Chondrocyte (in vitro differentiated cells): Measurements from ENCODE around the gene ZBED1. TPM values are rescaled to one million over a fixed set of nuclear protein-coding genes. Genes with fewer than 3 reads are reported as not detected.
"Not testable (repeated sequence)": the region's sequence is repeated elsewhere in the genome, so short reads cannot be mapped to it uniquely, and the experiment has no call there.

Experiments
- DNase-seq: peaks from one replicate; pipeline ENCODE4 v3.0.0; 2021; ENCODE audit warnings: mixed read lengths, low spot score
- H3K27ac Mint-ChIP-seq: one replicate; pipeline ENCODE4 v1.8.0; 2021; ENCODE audit warnings: mild to moderate bottlenecking, moderate library complexity, mixed read lengths; ENCODE audit not compliant: unreplicated experiment
- H3K27me3 Mint-ChIP-seq: 2 replicates; pipeline ENCODE4 v1.8.0; 2021; ENCODE audit warnings: low read depth, mixed read lengths
- H3K36me3 Mint-ChIP-seq: 2 replicates; pipeline ENCODE4 v1.8.0; 2021; ENCODE audit warnings: low read depth, mixed read lengths
- H3K4me1 Mint-ChIP-seq: 2 replicates; pipeline ENCODE4 v1.8.0; 2021; ENCODE audit warnings: low read depth, mild to moderate bottlenecking, mixed read lengths
- H3K4me3 Mint-ChIP-seq: one replicate; pipeline ENCODE4 v1.8.0; 2021; ENCODE audit warnings: mild to moderate bottlenecking, moderate library complexity, mixed read lengths; ENCODE audit not compliant: unreplicated experiment
- H3K9me3 Mint-ChIP-seq: 2 replicates; pipeline ENCODE4 v1.8.0; 2021; ENCODE audit warnings: low read depth, mixed read lengths
- total RNA-seq: library from RNA; stranded (reverse); gene quantifications from 3 replicates; pipeline ENCODE4 v1.2.1, GENCODE V29; 2021
- TF ChIP-seq, protein P1 (sequence below): fragments of 200-600 bp; sonication (generic); IDR thresholded peaks from 2 replicates; pipeline ENCODE4 v1.5.0; 2021; ENCODE audit warnings: antibody characterized with exemption, mild to moderate bottlenecking, moderate library complexity

The ZBED1 gene
- total RNA-seq, 1 donor from 2014 or later = 40.1 TPM

DNA sequence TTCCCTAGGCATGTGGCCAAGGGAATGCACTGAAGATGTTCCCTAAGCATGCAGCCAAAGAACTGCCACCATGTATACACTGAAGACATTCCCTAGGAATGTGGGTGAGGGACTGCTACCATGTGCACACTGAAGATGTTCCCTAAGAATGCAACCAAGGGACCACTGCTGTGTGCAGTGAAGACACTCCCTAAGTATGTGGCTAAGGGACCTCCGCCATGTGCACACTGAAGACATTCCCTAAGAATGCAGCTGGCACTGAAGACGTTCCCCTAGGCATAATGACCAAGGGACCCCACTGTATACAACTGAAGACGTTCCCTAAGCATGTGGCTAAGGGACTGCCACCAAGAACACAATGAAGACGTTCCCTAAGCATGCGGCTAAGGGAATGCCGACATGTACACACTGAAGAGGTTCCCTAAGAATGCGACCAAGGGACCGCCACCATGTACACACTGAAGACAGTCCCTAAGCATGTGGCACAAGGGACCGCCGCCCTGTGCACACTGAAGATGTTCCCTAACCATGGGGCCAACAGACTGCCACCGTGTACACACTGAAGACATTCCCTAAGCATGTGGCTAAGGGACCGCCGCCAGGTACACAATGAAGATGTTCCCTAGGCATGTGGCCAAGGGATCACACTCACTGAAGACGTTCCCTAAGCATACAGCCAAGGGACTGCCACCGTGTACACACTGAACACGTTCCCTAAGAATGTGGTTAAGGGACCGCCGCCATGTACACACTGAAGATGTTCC, 25.6 kb downstream of the ZBED1 start:
- Mint-ChIP-seq H3K4me1 (no peaks in the 10 kb centered on the region), H3K36me3 (no peaks in the 10 kb centered on the region), H3K9me3 (peaks cover 3% of the 10 kb centered on the region), H3K27me3 (no peaks in the 10 kb centered on the region), H3K4me3 (no peak overlapping the region), H3K27ac (no peak overlapping the region)
- TF ChIP-seq, protein P1, sequence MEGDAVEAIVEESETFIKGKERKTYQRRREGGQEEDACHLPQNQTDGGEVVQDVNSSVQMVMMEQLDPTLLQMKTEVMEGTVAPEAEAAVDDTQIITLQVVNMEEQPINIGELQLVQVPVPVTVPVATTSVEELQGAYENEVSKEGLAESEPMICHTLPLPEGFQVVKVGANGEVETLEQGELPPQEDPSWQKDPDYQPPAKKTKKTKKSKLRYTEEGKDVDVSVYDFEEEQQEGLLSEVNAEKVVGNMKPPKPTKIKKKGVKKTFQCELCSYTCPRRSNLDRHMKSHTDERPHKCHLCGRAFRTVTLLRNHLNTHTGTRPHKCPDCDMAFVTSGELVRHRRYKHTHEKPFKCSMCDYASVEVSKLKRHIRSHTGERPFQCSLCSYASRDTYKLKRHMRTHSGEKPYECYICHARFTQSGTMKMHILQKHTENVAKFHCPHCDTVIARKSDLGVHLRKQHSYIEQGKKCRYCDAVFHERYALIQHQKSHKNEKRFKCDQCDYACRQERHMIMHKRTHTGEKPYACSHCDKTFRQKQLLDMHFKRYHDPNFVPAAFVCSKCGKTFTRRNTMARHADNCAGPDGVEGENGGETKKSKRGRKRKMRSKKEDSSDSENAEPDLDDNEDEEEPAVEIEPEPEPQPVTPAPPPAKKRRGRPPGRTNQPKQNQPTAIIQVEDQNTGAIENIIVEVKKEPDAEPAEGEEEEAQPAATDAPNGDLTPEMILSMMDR = no peak
- DNase-seq = peak; percentile 83

DNA sequence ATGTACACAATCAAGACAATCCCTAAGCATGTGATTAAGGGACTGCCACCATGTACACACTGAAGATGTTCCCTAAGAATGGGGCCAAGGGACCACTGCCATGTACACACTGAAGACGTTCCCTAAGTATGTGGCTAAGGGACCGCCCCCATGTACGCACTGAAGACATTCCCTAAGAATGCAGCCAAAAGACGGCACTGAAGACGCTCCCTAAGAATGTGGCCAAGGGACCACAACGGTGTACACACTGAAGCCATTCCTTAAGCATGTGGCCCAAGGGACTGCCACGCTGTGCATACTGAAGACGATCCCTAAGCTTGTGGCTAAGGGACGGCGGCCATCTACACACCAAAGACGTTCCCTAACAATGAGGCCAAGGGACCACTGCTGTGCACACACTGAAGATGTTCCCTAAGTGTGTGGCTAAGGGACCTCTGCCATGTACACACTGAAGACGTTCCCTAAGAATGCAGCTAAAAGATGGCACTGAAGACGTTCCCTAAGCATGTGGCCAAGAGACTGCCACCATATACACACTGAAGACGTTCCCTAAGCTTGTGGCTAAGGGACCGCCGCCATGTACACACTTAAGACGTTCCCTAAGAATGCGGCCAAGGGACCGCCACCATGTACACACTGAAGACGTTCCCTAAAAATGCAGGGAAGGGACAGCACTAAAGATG, 26.4 kb downstream of the ZBED1 start:
- no peak overlapping the region for H3K4me3 Mint-ChIP-seq
- H3K27ac Mint-ChIP-seq = no peak overlapping the region
- no peaks in the 10 kb centered on the region for H3K36me3 Mint-ChIP-seq
- TF ChIP-seq, protein P1 = no peak
- peak; percentile 19 for DNase-seq
- no peaks in the 10 kb centered on the region for H3K4me1 Mint-ChIP-seq
- peaks cover 4% of the 10 kb centered on the region for H3K9me3 Mint-ChIP-seq
- H3K27me3 Mint-ChIP-seq = no peaks in the 10 kb centered on the region

DNA sequence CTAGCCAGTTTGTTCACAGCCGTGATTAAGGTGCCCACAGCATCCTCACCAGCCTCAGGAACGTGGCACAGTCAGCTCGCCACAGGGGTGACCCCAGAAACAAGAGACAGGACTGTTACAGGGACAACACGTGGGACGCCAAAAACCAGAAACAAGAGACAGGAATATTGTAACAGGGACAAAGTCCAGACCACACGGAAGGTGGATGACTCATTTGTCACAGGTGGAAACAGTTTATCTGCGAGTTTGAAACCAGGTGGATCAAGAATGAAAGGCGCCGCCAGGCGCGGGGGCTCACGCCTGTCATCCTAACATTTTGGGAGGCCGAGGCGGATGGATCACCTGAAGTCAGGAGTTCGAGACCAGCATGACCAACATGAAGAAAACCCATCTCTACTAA, 27.7 kb downstream of the ZBED1 start:
- DNase-seq = peak; percentile 33
- not testable (repeated sequence) for H3K27ac Mint-ChIP-seq, H3K27me3 Mint-ChIP-seq, H3K36me3 Mint-ChIP-seq, H3K4me1 Mint-ChIP-seq, H3K4me3 Mint-ChIP-seq, H3K9me3 Mint-ChIP-seq

DNA sequence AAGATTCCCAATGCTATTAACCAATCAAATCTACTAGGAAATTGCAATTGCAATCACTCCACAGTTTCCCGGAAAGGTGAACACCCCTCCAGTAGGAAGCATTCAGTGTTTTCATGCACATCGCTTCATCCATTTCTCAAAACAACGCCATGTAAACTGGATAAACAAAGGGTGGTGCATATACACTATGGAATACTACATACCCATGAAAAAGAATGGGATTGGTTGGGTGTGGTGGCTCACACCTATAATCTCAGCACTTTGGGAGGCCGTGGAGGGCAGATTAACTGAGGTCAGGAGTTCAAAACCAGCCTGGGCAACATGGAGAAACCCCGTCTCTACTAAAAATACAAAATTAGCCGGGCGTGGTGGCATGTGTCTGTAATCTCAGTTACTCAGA, 29.1 kb downstream of the ZBED1 start:
- peak; percentile 9 for DNase-seq
- no peaks in the 10 kb centered on the region for H3K36me3 Mint-ChIP-seq
- H3K27ac Mint-ChIP-seq = no peak overlapping the region
- H3K4me1 Mint-ChIP-seq = peaks cover 4% of the 10 kb centered on the region
- TF ChIP-seq, protein P1 = no peak
- no peak overlapping the region for H3K4me3 Mint-ChIP-seq
- H3K27me3 Mint-ChIP-seq = no peaks in the 10 kb centered on the region
- H3K9me3 Mint-ChIP-seq = peaks cover 4% of the 10 kb centered on the region

DNA sequence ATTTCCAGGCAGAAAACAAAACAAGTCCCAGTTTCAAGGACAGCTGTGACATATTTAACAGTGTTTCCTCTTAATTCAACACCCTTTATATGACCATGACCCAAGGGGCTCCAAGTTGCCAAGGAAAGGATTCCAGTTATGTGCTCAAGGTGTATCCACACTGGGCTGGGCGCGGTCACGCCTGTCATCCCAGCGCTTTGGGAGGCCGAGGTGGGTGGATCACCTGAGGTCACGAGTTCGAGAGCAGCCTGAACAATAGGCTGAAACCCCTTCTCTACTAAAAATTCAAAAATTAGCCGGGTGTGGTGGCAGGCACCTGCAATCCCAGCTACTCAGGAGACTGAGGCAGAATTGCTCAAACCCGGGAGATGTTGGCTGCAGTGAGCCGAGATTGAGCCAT, 29.6 kb downstream of the ZBED1 start:
- DNase-seq = peak; percentile 50
- H3K9me3 Mint-ChIP-seq, H3K4me1 Mint-ChIP-seq, H3K36me3 Mint-ChIP-seq, H3K27me3 Mint-ChIP-seq, H3K4me3 Mint-ChIP-seq, H3K27ac Mint-ChIP-seq: not testable (repeated sequence)

DNA sequence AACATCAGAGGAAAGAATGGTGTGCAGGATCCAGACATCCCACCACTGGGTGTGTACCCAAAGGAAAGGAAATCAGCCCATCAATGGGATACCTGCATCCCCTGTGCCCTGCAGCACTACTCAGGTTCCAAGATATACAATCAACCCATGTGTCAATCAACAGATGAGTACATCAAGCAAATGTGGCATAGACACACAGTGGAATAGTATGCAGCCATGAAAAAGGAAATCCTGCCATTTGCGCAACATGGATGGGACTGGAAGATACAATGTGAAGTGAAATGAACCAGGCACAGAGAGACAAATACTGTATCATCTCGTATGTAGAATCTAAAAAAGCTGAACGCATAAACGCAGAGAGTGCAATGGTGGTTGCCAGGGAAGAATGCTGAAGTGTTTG, 30.9 kb downstream of the ZBED1 start:
- DNase-seq, H3K4me1 Mint-ChIP-seq, H3K27me3 Mint-ChIP-seq, H3K27ac Mint-ChIP-seq, H3K4me3 Mint-ChIP-seq, H3K36me3 Mint-ChIP-seq, H3K9me3 Mint-ChIP-seq: not testable (repeated sequence)
